HepG2 (cell line): ENCODE data around the gene CIART. TPM values are rescaled to one million over a fixed set of nuclear protein-coding genes. Genes with fewer than 3 reads are reported as not detected.

Experiments
- ETV5 ChIP-seq: IDR thresholded peaks from 2 replicates; pipeline ENCODE4 v1.6.1; 2018; ENCODE audit warnings: missing biosample characterization, missing genetic modification reagents, inconsistent platforms, borderline replicate concordance
- GLI4 ChIP-seq: sonication (generic); formaldehyde crosslinking; IDR thresholded peaks from 2 replicates; pipeline ENCODE4 v1.5.1; 2020; ENCODE audit warnings: missing genetic modification reagents, mild to moderate bottlenecking, moderate library complexity, borderline replicate concordance
- HNF4A ChIP-seq: sonication (generic); formaldehyde crosslinking; IDR thresholded peaks from 2 replicates; pipeline ENCODE4 v1.4.0; 2020; ENCODE audit warnings: missing genetic modification reagents
- IRX3 ChIP-seq: sonication (generic); formaldehyde crosslinking; IDR thresholded peaks from 2 replicates; pipeline ENCODE4 v1.8.1; 2023; ENCODE audit warnings: mild to moderate bottlenecking, low read depth, missing genetic modification reagents, borderline replicate concordance
- KMT2B ChIP-seq: IDR thresholded peaks from 2 replicates; pipeline ENCODE4 v1.6.1; 2016; ENCODE audit warnings: missing genetic modification reagents, missing compliant biosample characterization
- MED8 ChIP-seq: sonication (generic); formaldehyde crosslinking; IDR thresholded peaks from 2 replicates; pipeline ENCODE4 v1.8.1; 2023; ENCODE audit warnings: mild to moderate bottlenecking, missing genetic modification reagents; ENCODE audit not compliant: insufficient replicate concordance
- MTF1 ChIP-seq: sonication (generic); formaldehyde crosslinking; IDR thresholded peaks from 2 replicates; pipeline ENCODE4 v1.5.0; 2020; ENCODE audit warnings: missing genetic modification reagents
- NFYB ChIP-seq: sonication (generic); formaldehyde crosslinking; IDR thresholded peaks from 2 replicates; pipeline ENCODE4 v1.4.0; 2020; ENCODE audit warnings: missing genetic modification reagents
- PHB2 ChIP-seq: fragments of 450-650 bp; IDR thresholded peaks from 2 replicates; pipeline ENCODE4 v1.6.1; 2018; ENCODE audit not compliant: partially characterized antibody
- SETDB1 ChIP-seq: sonication (generic); formaldehyde crosslinking; IDR thresholded peaks from 2 replicates; pipeline ENCODE4 v1.5.1; 2020; ENCODE audit warnings: missing genetic modification reagents, mild to moderate bottlenecking, borderline replicate concordance
- SP140L ChIP-seq: sonication (generic); formaldehyde crosslinking; IDR thresholded peaks from 2 replicates; pipeline ENCODE4 v1.4.0; 2020; ENCODE audit warnings: missing genetic modification reagents, borderline replicate concordance
- TGIF2 ChIP-seq: IDR thresholded peaks from 2 replicates; pipeline ENCODE4 v1.6.1; 2016; ENCODE audit warnings: control low read depth, missing compliant biosample characterization
- THYN1 ChIP-seq: sonication (generic); formaldehyde crosslinking; IDR thresholded peaks from 2 replicates; pipeline ENCODE4 v1.8.1; 2023; ENCODE audit warnings: low read depth, mild to moderate bottlenecking, moderate library complexity, missing genetic modification reagents, borderline replicate concordance
- ZC3H13 ChIP-seq: sonication (generic); formaldehyde crosslinking; IDR thresholded peaks from 2 replicates; pipeline ENCODE4 v1.8.1; 2023; ENCODE audit warnings: mild to moderate bottlenecking, missing genetic modification reagents, moderate library complexity
- ZNF17 ChIP-seq: sonication (generic); formaldehyde crosslinking; IDR thresholded peaks from 2 replicates; pipeline ENCODE4 v1.5.0; 2020; ENCODE audit warnings: mild to moderate bottlenecking, missing genetic modification reagents
- ZNF543 ChIP-seq: sonication (generic); formaldehyde crosslinking; IDR thresholded peaks from 2 replicates; pipeline ENCODE4 v1.4.0; 2020; ENCODE audit warnings: mild to moderate bottlenecking, missing genetic modification reagents
- ZNF670 ChIP-seq: sonication (generic); formaldehyde crosslinking; IDR thresholded peaks from 2 replicates; pipeline ENCODE4 v1.8.0; 2022; ENCODE audit warnings: mild to moderate bottlenecking, missing genetic modification reagents, borderline replicate concordance
- ZSCAN12 ChIP-seq: sonication (generic); formaldehyde crosslinking; IDR thresholded peaks from 2 replicates; pipeline ENCODE4 v1.9.0; 2021; ENCODE audit warnings: mild to moderate bottlenecking, missing genetic modification reagents
- polyA plus RNA-seq, 8 experiments: library from polyadenylated mRNA; depleted of rRNA in 3 of 8; stranded (reverse) in 7 of 8; unstranded in 1 of 8; fragments of >200 nt; fragmentation: Illumina TruSeq in 4 of 8; extraction: Trizol in 4 of 8; gene quantifications; 2 replicates each; pipeline versions ENCODE4 v1.2.1 to v1.2.3, GENCODE V29; 2011 to 2016; ENCODE audit warnings: low read depth in 4 of 8, missing spikeins in 1 of 8, mixed read lengths in 1 of 8; ENCODE audit not compliant: insufficient read depth in 1 of 8
- total RNA-seq, 5 experiments: library from RNA; depleted of rRNA; stranded (reverse); fragments of >200 nt; fragmentation: Illumina TruSeq; extraction: Trizol; gene quantifications; 2 replicates each; pipeline ENCODE4 v1.2.3, GENCODE V29; 2016; ENCODE audit warnings: low read depth in 1 of 5
- TF ChIP-seq, protein P1 (sequence below): sonication (generic); formaldehyde crosslinking; conservative IDR thresholded peaks from 2 replicates; pipeline ENCODE4 v1.4.0; 2020; ENCODE audit warnings: missing genetic modification reagents
- TF ChIP-seq, protein P2 (sequence below): sonication (generic); formaldehyde crosslinking; IDR thresholded peaks from 2 replicates; pipeline ENCODE4 v1.4.0; 2020; ENCODE audit warnings: missing genetic modification reagents, borderline replicate concordance
- TF ChIP-seq, protein P3 (sequence below): sonication (generic); formaldehyde crosslinking; IDR thresholded peaks from 2 replicates; pipeline ENCODE4 v1.5.0; 2020; ENCODE audit warnings: missing genetic modification reagents, mild to moderate bottlenecking, borderline replicate concordance
- TF ChIP-seq, protein P4 (sequence below): sonication (generic); formaldehyde crosslinking; IDR thresholded peaks from 2 replicates; pipeline ENCODE4 v1.4.0; 2020; ENCODE audit warnings: mild to moderate bottlenecking, low read depth, missing genetic modification reagents

CIART gene
- total and polyA plus RNA-seq, 2 of the 13 experiments (the other 11 are each of a cell fraction or from before 2014, with no cell fraction given), result 0.58 TPM; not detected in 1

DNA sequence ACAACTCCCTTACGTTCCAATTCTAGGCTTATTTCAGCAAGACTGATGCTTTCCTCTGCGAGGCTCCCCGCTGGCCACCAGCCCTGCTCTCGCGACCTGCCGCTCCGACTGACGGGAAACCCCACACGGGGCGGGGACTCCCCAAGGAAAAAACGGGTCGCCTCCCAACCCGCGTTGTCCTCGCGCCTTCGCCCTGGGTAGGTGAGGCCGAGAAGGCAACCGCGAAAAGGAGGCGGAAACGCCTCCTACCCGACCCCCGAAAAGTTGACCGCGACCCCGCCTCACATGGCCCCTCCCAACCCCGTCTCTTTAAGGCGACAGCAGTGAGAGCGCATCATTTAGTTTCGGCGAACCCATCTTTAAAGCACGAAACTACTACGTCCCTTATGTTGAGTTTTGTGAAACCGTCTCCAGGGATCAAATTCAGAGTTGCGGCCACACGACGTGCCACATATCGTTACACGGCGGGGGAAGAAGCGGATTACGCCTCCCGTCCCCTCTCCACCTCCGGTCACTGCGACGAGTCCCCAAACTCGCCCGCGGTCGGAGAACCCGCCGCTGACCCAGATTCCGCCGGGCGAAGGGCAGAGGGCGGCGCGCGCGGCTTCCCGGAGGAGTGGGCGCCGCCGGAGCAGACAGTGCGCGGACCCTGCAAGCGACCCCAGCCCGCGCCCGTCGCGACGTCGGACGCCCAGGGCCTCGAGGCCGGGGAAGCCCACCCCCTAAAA is 47.6 kb upstream of the CIART start (continued):
- TF ChIP-seq ETV5 (CRISPR knock-in tag) (no peak), MTF1 (CRISPR knock-in tag) (no peak), IRX3 (CRISPR knock-in tag) (no peak), SETDB1 (CRISPR knock-in tag) (no peak), ZSCAN12 (no peak), THYN1 (CRISPR knock-in tag) (no peak), MED8 (no peak), ZNF670 (CRISPR knock-in tag) (no peak), GLI4 (CRISPR knock-in tag) (no peak), PHB2 (no peak), SP140L (no peak), NFYB (CRISPR knock-in tag) (no peak), ZC3H13 (CRISPR knock-in tag) (no peak), KMT2B (CRISPR knock-in tag) (peak; percentile 48; the same call in 1 of the 2 replicates), ZNF17 (CRISPR knock-in tag) (no peak), TGIF2 (CRISPR knock-in tag) (0 out of 2 replicates have a peak, but pooled peaks have one; percentile 43), ZNF543 (CRISPR knock-in tag) (no peak), HNF4A (CRISPR knock-in tag) (no peak)
- TF ChIP-seq, protein P1, sequence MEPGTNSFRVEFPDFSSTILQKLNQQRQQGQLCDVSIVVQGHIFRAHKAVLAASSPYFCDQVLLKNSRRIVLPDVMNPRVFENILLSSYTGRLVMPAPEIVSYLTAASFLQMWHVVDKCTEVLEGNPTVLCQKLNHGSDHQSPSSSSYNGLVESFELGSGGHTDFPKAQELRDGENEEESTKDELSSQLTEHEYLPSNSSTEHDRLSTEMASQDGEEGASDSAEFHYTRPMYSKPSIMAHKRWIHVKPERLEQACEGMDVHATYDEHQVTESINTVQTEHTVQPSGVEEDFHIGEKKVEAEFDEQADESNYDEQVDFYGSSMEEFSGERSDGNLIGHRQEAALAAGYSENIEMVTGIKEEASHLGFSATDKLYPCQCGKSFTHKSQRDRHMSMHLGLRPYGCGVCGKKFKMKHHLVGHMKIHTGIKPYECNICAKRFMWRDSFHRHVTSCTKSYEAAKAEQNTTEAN (CRISPR knock-in tag), result 0 out of 2 replicates have a peak, but pooled peaks have one; percentile 74
- TF ChIP-seq, protein P2, sequence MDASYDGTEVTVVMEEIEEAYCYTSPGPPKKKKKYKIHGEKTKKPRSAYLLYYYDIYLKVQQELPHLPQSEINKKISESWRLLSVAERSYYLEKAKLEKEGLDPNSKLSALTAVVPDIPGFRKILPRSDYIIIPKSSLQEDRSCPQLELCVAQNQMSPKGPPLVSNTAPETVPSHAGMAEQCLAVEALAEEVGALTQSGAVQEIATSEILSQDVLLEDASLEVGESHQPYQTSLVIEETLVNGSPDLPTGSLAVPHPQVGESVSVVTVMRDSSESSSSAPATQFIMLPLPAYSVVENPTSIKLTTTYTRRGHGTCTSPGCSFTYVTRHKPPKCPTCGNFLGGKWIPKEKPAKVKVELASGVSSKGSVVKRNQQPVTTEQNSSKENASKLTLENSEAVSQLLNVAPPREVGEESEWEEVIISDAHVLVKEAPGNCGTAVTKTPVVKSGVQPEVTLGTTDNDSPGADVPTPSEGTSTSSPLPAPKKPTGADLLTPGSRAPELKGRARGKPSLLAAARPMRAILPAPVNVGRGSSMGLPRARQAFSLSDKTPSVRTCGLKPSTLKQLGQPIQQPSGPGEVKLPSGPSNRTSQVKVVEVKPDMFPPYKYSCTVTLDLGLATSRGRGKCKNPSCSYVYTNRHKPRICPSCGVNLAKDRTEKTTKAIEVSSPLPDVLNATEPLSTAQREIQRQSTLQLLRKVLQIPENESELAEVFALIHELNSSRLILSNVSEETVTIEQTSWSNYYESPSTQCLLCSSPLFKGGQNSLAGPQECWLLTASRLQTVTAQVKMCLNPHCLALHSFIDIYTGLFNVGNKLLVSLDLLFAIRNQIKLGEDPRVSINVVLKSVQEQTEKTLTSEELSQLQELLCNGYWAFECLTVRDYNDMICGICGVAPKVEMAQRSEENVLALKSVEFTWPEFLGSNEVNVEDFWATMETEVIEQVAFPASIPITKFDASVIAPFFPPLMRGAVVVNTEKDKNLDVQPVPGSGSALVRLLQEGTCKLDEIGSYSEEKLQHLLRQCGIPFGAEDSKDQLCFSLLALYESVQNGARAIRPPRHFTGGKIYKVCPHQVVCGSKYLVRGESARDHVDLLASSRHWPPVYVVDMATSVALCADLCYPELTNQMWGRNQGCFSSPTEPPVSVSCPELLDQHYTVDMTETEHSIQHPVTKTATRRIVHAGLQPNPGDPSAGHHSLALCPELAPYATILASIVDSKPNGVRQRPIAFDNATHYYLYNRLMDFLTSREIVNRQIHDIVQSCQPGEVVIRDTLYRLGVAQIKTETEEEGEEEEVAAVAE (CRISPR knock-in tag), result 0 out of 2 replicates have a peak, but pooled peaks have one; percentile 31
- TF ChIP-seq, protein P3, sequence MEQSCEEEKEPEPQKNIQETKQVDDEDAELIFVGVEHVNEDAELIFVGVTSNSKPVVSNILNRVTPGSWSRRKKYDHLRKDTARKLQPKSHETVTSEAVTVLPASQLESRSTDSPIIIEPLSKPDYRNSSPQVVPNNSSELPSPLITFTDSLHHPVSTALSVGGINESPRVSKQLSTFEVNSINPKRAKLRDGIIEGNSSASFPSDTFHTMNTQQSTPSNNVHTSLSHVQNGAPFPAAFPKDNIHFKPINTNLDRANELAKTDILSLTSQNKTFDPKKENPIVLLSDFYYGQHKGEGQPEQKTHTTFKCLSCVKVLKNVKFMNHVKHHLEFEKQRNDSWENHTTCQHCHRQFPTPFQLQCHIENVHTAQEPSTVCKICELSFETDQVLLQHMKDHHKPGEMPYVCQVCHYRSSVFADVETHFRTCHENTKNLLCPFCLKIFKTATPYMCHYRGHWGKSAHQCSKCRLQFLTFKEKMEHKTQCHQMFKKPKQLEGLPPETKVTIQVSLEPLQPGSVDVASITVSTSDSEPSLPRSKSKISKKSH, result peak; percentile 37; the same call in 1 of the 2 replicates
- TF ChIP-seq, protein P4, sequence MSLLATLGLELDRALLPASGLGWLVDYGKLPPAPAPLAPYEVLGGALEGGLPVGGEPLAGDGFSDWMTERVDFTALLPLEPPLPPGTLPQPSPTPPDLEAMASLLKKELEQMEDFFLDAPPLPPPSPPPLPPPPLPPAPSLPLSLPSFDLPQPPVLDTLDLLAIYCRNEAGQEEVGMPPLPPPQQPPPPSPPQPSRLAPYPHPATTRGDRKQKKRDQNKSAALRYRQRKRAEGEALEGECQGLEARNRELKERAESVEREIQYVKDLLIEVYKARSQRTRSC (CRISPR knock-in tag), result no peak
